Tibial nerve (tissue), 4 donors: ENCODE results near the gene SV2B. TPM values are rescaled to one million over a fixed set of nuclear protein-coding genes. Genes with fewer than 3 reads are reported as not detected.

ENCODE experiments used
- DNase-seq, 2 donors: peaks; one replicate each; pipeline ENCODE4 v3.0.0-alpha.2; 2019; ENCODE audit warnings: low spot score in 2 of 2
- H3K27ac ChIP-seq, 4 donors: fragments of 200-600 bp; sonication (generic) in 3 of 4; one replicate each; pipeline ENCODE4 v1.5.1; 2017 to 2019; ENCODE audit warnings: mild to moderate bottlenecking in 1 of 4
- H3K27me3 ChIP-seq, 2 donors: fragments of 200-600 bp; sonication (generic) in 1 of 2; one replicate each; pipeline versions ENCODE4 v1.5.1 to v1.6.0; 2017 to 2019
- H3K36me3 ChIP-seq, 3 donors: fragments of 200-600 bp; sonication (generic); one replicate each; pipeline ENCODE4 v1.5.1; 2018 to 2019
- H3K4me1 ChIP-seq, 4 donors: fragments of 200-600 bp; sonication (generic) in 3 of 4; one replicate each; pipeline ENCODE4 v1.5.1; 2017 to 2019
- H3K4me3 ChIP-seq, 4 donors: fragments of 200-600 bp; sonication (generic) in 3 of 4; one replicate each; pipeline ENCODE4 v1.5.1; 2017 to 2019; ENCODE audit warnings: mild to moderate bottlenecking in 1 of 4, moderate library complexity in 1 of 4
- H3K9me3 ChIP-seq, 4 donors: fragments of 200-600 bp; sonication (generic) in 3 of 4; one replicate each; pipeline ENCODE4 v1.5.1; 2017 to 2019
- EP300 ChIP-seq, 2 donors: sonication (generic); formaldehyde crosslinking; IDR thresholded peaks; one replicate each; pipeline ENCODE4 v1.6.1; 2017; ENCODE audit warnings: antibody characterized with exemption in 2 of 2, mild to moderate bottlenecking in 1 of 2
- POLR2A ChIP-seq, 2 donors: fragments of 450-650 bp; IDR thresholded peaks; one replicate each; pipeline ENCODE4 v1.6.1; 2017; ENCODE audit warnings: antibody characterized with exemption in 2 of 2, mild to moderate bottlenecking in 2 of 2, moderate library complexity in 2 of 2
- WGBS, 2 donors: methylation state at CpG; one replicate each; pipeline ENCODE4 v1.1.5; 2018; 5-methylcytosine and 5-hydroxymethylcytosine counted together
- total RNA-seq, 4 donors: library from RNA; depleted of rRNA; stranded (reverse); fragments of >200 nt; gene quantifications; one replicate each; pipeline ENCODE4 v1.1.0, GENCODE V29; 2016
- TF ChIP-seq, protein P1 (sequence below), 5 experiments: fragments of 200-600 bp in 3 of 5; fragments of 450-650 bp in 2 of 5; sonication (generic) in 3 of 5; IDR thresholded peaks; one replicate each; pipeline ENCODE4 v1.5.1; 2016 to 2019; ENCODE audit warnings: antibody characterized with exemption in 5 of 5, mild to moderate bottlenecking in 3 of 5, moderate library complexity in 2 of 5

SV2B gene
- total RNA-seq, 4 donors from 2014 or later, result 8.3 to 20.5 (median 17.1) TPM

DNA sequence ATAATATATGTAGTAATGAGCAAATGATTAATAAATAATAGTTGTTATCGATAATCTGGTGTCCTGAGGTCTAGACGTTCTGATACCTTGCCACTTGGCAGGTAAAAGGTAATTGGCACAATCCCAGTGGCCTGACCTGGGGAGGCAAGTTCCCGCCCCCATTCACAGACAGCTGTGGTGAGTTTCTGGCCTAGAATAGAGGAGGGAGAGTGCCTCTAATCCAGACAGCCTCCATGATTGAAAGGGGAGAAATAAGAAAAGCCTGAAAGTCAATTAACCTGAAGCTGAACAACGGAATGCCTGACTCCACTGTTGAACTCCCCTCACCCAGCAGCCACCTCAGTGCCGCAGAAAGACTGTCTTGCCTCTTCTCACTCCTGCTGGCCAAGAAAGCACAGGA, 38.1 kb upstream of the SV2B start:
- Histone ChIP-seq H3K9me3 (no peaks in the 10 kb centered on the region), H3K27ac (no peak overlapping the region), H3K4me1 (no peaks in the 10 kb centered on the region), H3K4me3 (no peak overlapping the region), H3K27me3 (peaks cover 0 to 15% of the 10 kb centered on the region in 2 donors), H3K36me3 (no peaks in the 10 kb centered on the region)
- no peak for TF ChIP-seq POLR2A (IDR thresholded peaks at IDR 0.05)
- TF ChIP-seq, protein P1, sequence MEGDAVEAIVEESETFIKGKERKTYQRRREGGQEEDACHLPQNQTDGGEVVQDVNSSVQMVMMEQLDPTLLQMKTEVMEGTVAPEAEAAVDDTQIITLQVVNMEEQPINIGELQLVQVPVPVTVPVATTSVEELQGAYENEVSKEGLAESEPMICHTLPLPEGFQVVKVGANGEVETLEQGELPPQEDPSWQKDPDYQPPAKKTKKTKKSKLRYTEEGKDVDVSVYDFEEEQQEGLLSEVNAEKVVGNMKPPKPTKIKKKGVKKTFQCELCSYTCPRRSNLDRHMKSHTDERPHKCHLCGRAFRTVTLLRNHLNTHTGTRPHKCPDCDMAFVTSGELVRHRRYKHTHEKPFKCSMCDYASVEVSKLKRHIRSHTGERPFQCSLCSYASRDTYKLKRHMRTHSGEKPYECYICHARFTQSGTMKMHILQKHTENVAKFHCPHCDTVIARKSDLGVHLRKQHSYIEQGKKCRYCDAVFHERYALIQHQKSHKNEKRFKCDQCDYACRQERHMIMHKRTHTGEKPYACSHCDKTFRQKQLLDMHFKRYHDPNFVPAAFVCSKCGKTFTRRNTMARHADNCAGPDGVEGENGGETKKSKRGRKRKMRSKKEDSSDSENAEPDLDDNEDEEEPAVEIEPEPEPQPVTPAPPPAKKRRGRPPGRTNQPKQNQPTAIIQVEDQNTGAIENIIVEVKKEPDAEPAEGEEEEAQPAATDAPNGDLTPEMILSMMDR (IDR thresholded peaks at IDR 0.05), result no peak
- no peak for TF ChIP-seq EP300 (IDR thresholded peaks at IDR 0.05)
- 76 to 79% methylated on average over 5 of the region's 5 CpGs for WGBS, 2 donors
- DNase-seq, result no peak

DNA sequence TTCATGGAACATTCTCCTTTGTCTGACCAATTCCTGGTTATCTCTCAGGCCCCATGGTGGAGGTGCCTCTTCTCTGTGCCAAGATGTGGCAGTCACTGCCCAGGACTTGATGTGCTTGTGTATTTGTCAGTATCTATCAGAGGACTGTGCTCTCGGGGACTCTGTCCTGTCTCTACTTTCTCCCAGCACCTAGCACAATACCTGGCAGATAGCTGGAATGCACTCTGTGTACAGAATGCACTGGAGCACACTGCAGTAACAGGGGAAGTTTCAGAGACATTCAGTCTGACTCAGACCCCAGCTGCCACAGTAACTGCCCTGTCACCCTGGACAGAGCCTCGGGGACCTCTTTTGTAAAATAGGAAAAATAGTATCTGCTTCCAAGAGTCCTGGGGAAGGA, 34.6 kb upstream of the SV2B start:
- TF ChIP-seq POLR2A (IDR thresholded peaks at IDR 0.05) (no peak), EP300 (IDR thresholded peaks at IDR 0.05) (no peak)
- TF ChIP-seq, protein P1 (IDR thresholded peaks at IDR 0.05), result no peak
- Histone ChIP-seq H3K4me3 (no peak overlapping the region), H3K36me3 (no peaks in the 10 kb centered on the region), H3K4me1 (peaks cover 0 to 4% (median 0%) of the 10 kb centered on the region in 4 donors), H3K9me3 (no peaks in the 10 kb centered on the region), H3K27ac (no peak overlapping the region), H3K27me3 (peaks cover 0 to 13% of the 10 kb centered on the region in 2 donors)
- no peak for DNase-seq
- 68 to 69% methylated on average over 2 of the region's 2 CpGs for WGBS, 2 donors

DNA sequence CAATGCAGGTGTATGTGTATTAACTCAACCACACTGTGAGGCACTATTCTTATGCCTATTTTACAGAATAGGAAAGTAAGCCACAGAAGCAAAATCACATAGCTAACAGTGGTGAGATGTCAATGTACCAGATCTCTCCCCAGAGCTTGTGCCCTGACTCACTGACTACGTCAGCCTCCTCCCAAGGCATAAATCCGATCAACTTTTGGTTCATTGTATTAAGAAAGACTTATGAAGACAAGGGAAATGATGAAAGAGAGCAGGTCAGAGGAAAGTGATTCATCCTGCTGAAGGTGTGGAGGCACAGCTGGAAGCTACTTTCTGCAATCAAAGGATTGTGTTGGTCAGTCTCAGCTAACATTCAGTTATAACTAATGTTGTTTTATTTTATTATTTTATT, 33.0 kb upstream of the SV2B start:
- Histone ChIP-seq H3K4me3 (no peak overlapping the region), H3K27me3 (peaks cover 0 to 18% of the 10 kb centered on the region in 2 donors), H3K27ac (no peak overlapping the region), H3K36me3 (no peaks in the 10 kb centered on the region), H3K9me3 (no peaks in the 10 kb centered on the region), H3K4me1 (peaks cover 0 to 4% (median 0%) of the 10 kb centered on the region in 4 donors)
- 95% methylated on average over 2 of the region's 2 CpGs for WGBS, 2 donors
- TF ChIP-seq POLR2A (IDR thresholded peaks at IDR 0.05) (no peak), EP300 (IDR thresholded peaks at IDR 0.05) (no peak)
- TF ChIP-seq, protein P1 (IDR thresholded peaks at IDR 0.05), result no peak
- no peak for DNase-seq

DNA sequence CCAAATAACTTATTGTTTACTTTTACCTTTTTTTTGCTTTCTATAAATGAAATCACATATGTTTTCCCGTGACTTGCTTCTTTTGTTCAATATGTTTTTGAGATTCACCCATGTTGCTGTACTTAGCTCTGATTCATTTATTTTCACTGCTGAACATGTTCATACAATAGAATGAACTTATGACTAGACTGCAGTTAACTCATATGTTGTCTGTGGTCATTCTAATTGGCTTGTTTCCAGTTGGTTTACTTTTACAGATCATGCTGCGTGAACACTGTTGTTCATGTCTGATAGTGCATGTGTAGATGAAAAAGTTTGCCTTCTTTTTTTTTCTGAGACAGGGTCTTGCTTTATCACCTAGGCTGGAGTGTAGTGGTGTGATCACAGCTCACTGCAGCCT, 31.6 kb upstream of the SV2B start:
- Histone ChIP-seq H3K36me3 (no peaks in the 10 kb centered on the region), H3K27ac (no peak overlapping the region), H3K27me3 (peaks cover 0 to 18% of the 10 kb centered on the region in 2 donors), H3K9me3 (no peaks in the 10 kb centered on the region), H3K4me3 (no peak overlapping the region), H3K4me1 (peaks cover 0 to 4% (median 0%) of the 10 kb centered on the region in 4 donors)
- no peak for DNase-seq
- no peak for TF ChIP-seq EP300 (IDR thresholded peaks at IDR 0.05)
- 84 to 95% methylated on average over 2 of the region's 2 CpGs for WGBS, 2 donors

DNA sequence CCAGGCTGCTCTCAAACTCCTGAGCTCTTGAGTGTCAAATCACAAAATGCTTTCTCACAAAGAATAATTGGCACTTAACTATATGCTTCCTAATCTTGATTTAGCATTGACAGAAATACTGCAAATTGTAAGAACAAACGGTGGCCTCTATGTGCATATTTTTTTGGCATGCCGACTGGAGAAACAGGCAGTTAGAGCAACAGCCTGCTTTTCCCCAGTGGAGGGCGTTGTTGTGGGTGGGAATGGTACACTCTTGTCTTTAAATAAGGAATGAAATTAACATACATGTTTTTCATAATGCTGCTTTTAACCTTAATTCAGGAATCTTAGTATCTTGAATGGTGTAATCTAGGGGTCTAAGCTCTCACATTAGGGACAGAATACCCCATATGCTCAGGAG, 31.1 kb upstream of the SV2B start:
- Histone ChIP-seq H3K36me3 (no peaks in the 10 kb centered on the region), H3K4me3 (no peak overlapping the region), H3K27me3 (peaks cover 0 to 18% of the 10 kb centered on the region in 2 donors), H3K27ac (no peak overlapping the region), H3K9me3 (no peaks in the 10 kb centered on the region), H3K4me1 (peaks cover 0 to 4% (median 0%) of the 10 kb centered on the region in 4 donors)
- no peak for TF ChIP-seq POLR2A (IDR thresholded peaks at IDR 0.05)
- TF ChIP-seq, protein P1 (IDR thresholded peaks at IDR 0.05), result no peak
- no peak for TF ChIP-seq EP300 (IDR thresholded peaks at IDR 0.05)
- no peak for DNase-seq
- WGBS, 2 donors, result 67 to 69% methylated on average over 3 of the region's 3 CpGs

DNA sequence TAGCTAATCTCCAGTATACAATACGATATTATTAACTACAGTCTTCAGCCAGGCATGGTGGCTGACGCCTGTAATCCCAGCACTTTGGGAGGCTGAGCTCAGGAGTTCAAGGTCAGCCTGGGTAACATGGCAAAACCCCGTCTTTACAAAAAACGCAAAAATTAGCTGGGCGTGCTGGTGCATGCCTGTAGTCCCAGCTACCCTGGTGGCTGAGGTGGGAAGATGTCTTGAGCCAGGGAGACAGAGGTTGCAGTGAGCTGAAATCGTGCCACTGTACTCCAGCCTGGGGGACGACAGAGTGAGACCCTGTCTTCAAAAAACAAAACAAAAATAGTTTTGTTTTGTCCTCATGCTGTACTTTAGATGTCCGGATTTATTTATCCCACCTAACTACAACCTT, 29.2 kb upstream of the SV2B start:
- 75 to 78% methylated on average over 8 of the region's 8 CpGs for WGBS, 2 donors
- Histone ChIP-seq H3K9me3 (no peaks in the 10 kb centered on the region), H3K27ac (no peak overlapping the region), H3K27me3 (peaks cover 0 to 18% of the 10 kb centered on the region in 2 donors), H3K4me3 (no peak overlapping the region), H3K4me1 (peaks cover 0 to 4% (median 0%) of the 10 kb centered on the region in 4 donors), H3K36me3 (no peaks in the 10 kb centered on the region)
- no peak for DNase-seq
- TF ChIP-seq, protein P1 (IDR thresholded peaks at IDR 0.05), result no peak
- TF ChIP-seq POLR2A (IDR thresholded peaks at IDR 0.05) (no peak), EP300 (IDR thresholded peaks at IDR 0.05) (no peak)
